GM18505 (cell line): Measurements from ENCODE around the gene CES3.
"Not testable (repeated sequence)": the region's sequence is repeated elsewhere in the genome, so short reads cannot be mapped to it uniquely, and the experiment has no call there.

Source experiments
- ATAC-seq: cut with Tn5 transposase; IDR thresholded peaks from one replicate; pipeline ENCODE4 v1.9.1; 2021; ENCODE audit not compliant: unreplicated experiment
- POLR2A ChIP-seq: IDR thresholded peaks from 4 replicates; pipeline ENCODE4 v1.6.1; 2011; ENCODE audit warnings: borderline replicate concordance; ENCODE audit not compliant: insufficient read depth, insufficient read length; ENCODE audit errors: extremely low read depth

The CES3 gene

GRCh38 chr16:66977341-66978113 lies 16.5 kb downstream of the CES3 start:
- TF ChIP-seq POLR2A: no peak
- no peak for ATAC-seq

GRCh38 chr16:66979011-66979717 lies 18.1 kb downstream of the CES3 start:
- no peak for TF ChIP-seq POLR2A
- no peak for ATAC-seq

- no peak for TF ChIP-seq POLR2A
- ATAC-seq: no peak
These were observed 22.0 kb downstream of the CES3 start for GRCh38 chr16:66983033-66983432.

GRCh38 chr16:66984892-66985311 lies 23.8 kb downstream of the CES3 start:
- TF ChIP-seq POLR2A: no peak

GRCh38 chr16:66986559-66986958 lies 25.5 kb downstream of the CES3 start:
- no peak for TF ChIP-seq POLR2A
- no peak for ATAC-seq

More at GRCh38 chr16:66984892-66985311, 23.8 kb downstream of the CES3 start:
- ATAC-seq: no peak

- no peak for ATAC-seq
- TF ChIP-seq POLR2A: no peak
These were observed 27.2 kb downstream of the CES3 start, which contains the start of gene CES4A for GRCh38 chr16:66988197-66988788. CES4A (plus strand) TSS chr16:66988589; CDS start chr16:66988773, 184 bp downstream.

- TF ChIP-seq POLR2A: no peak
- ATAC-seq: no peak
These were observed 30.5 kb downstream of the CES3 start for GRCh38 chr16:66991545-66992077.

- not testable (repeated sequence) for ATAC-seq
These were observed 32.5 kb downstream of the CES3 start for GRCh38 chr16:66993558-66993957.

GRCh38 chr16:66996324-66996982 lies 35.4 kb downstream of the CES3 start:
- ATAC-seq: no peak
- no peak for TF ChIP-seq POLR2A

- TF ChIP-seq POLR2A: no peak
- ATAC-seq: no peak
These were observed 35.9 kb downstream of the CES3 start for GRCh38 chr16:66996983-66997358.

GRCh38 chr16:67000384-67001351 lies 39.6 kb downstream of the CES3 start:
- ATAC-seq: no peak

GRCh38 chr16:67001726-67002125 lies 40.7 kb downstream of the CES3 start:
- ATAC-seq: no peak
- no peak for TF ChIP-seq POLR2A

More at GRCh38 chr16:67000384-67001351, 39.6 kb downstream of the CES3 start:
- TF ChIP-seq POLR2A: no peak

- ATAC-seq: no peak
- no peak for TF ChIP-seq POLR2A
These were observed 46.0 kb downstream of the CES3 start for GRCh38 chr16:67006930-67007658.
